HEK293 (cell line): Measurements from ENCODE around the gene LRRC23.
"Not testable (repeated sequence)": the region's sequence is repeated elsewhere in the genome, so short reads cannot be mapped to it uniquely, and the experiment has no call there.

Source experiments
- CTCF ChIA-PET: fragments of 350-600 bp; formaldehyde crosslinking; extraction: SDS; loops from one replicate; lab custom pipeline; 2021; ENCODE audit warnings: antibody characterized with exemption; lab: Yijun Ruan, JAX
- POLR2A ChIA-PET: fragments of 300-600 bp; formaldehyde crosslinking; extraction: SDS; loops from one replicate; lab custom pipeline; 2020; ENCODE audit warnings: antibody characterized with exemption, inconsistent platforms; lab: Yijun Ruan, JAX
- H3K27ac ChIP-seq: fragments of 200-500 bp; sonication (Bioruptor generic); 2 replicates; pipeline ENCODE4 v1.5.1; 2014; ENCODE audit warnings: low read depth, low read length, control low read depth, inconsistent platforms; ENCODE audit errors: extremely low read depth
- H3K36me3 ChIP-seq, 2 experiments: fragments of 200-500 bp in 1 of 2; sonication (Bioruptor generic) in 1 of 2; 1 replicate in 1 of 2; 2 replicates in 1 of 2; pipeline ENCODE4 v1.5.1; 2014 to 2017; ENCODE audit warnings: inconsistent platforms in 2 of 2, low read length in 2 of 2; ENCODE audit not compliant: control insufficient read depth in 2 of 2, insufficient read depth in 1 of 2
- H3K4me1 ChIP-seq: fragments of 200-500 bp; sonication (Bioruptor generic); 2 replicates; pipeline ENCODE4 v1.5.1; 2014; ENCODE audit warnings: mild to moderate bottlenecking, low read length, inconsistent platforms; ENCODE audit not compliant: control insufficient read depth, insufficient read depth
- H3K4me3 ChIP-seq: 2 replicates; pipeline ENCODE4 v1.5.1; 2011; ENCODE audit warnings: low read depth, mild to moderate bottlenecking, control low read depth, low read length, moderate library complexity
- H3K9me3 ChIP-seq: fragments of 200-500 bp; sonication (Bioruptor generic); 2 replicates; pipeline ENCODE4 v1.5.1; 2014; ENCODE audit warnings: low read depth, low read length, inconsistent platforms; ENCODE audit not compliant: control insufficient read depth, insufficient read depth
- KLF1 ChIP-seq: fragments of 450-650 bp; formaldehyde crosslinking; IDR thresholded peaks from 2 replicates; pipeline ENCODE4 v1.5.1; 2016; ENCODE audit warnings: missing biosample characterization, missing genetic modification characterization
- KLF17 ChIP-seq: fragments of 450-650 bp; formaldehyde crosslinking; IDR thresholded peaks from 2 replicates; pipeline ENCODE4 v1.5.1; 2016; ENCODE audit warnings: missing biosample characterization, missing genetic modification characterization
- REPIN1 ChIP-seq: fragments of 450-650 bp; formaldehyde crosslinking; IDR thresholded peaks from 2 replicates; pipeline ENCODE4 v1.5.1; 2017; ENCODE audit warnings: missing biosample characterization, missing genetic modification characterization, low read depth
- TSHZ1 ChIP-seq: fragments of 450-650 bp; formaldehyde crosslinking; IDR thresholded peaks from 2 replicates; pipeline ENCODE4 v1.5.1; 2016; ENCODE audit warnings: missing biosample characterization, missing genetic modification characterization, borderline replicate concordance
- ZEB2 ChIP-seq: fragments of 450-650 bp; formaldehyde crosslinking; IDR thresholded peaks from 2 replicates; pipeline ENCODE4 v1.5.1; 2016; ENCODE audit warnings: missing biosample characterization, missing genetic modification characterization
- ZFP37 ChIP-seq: fragments of 450-650 bp; formaldehyde crosslinking; IDR thresholded peaks from 2 replicates; pipeline ENCODE4 v1.5.1; 2016; ENCODE audit warnings: missing biosample characterization, missing genetic modification characterization
- ZNF133 ChIP-seq: fragments of 450-650 bp; formaldehyde crosslinking; IDR thresholded peaks from 2 replicates; pipeline ENCODE4 v1.5.1; 2016; ENCODE audit warnings: missing biosample characterization, missing genetic modification characterization
- ZNF138 ChIP-seq: fragments of 450-650 bp; formaldehyde crosslinking; IDR thresholded peaks from 2 replicates; pipeline ENCODE4 v1.5.1; 2016; ENCODE audit warnings: missing biosample characterization, missing genetic modification characterization, borderline replicate concordance
- ZNF2 ChIP-seq: fragments of 450-650 bp; formaldehyde crosslinking; IDR thresholded peaks from 2 replicates; pipeline ENCODE4 v1.5.1; 2016; ENCODE audit warnings: missing biosample characterization, missing genetic modification characterization
- ZNF311 ChIP-seq: fragments of 450-650 bp; formaldehyde crosslinking; IDR thresholded peaks from 2 replicates; pipeline ENCODE4 v1.5.1; 2017; ENCODE audit warnings: missing biosample characterization, missing genetic modification characterization, borderline replicate concordance
- ZNF37A ChIP-seq: fragments of 450-650 bp; IDR thresholded peaks from 2 replicates; pipeline ENCODE4 v1.5.1; 2018; ENCODE audit warnings: missing biosample characterization, missing genetic modification characterization
- ZNF391 ChIP-seq: fragments of 450-650 bp; formaldehyde crosslinking; IDR thresholded peaks from 2 replicates; pipeline ENCODE4 v1.5.1; 2016; ENCODE audit warnings: low read depth, missing biosample characterization, missing genetic modification characterization, borderline replicate concordance
- ZNF404 ChIP-seq: fragments of 450-650 bp; formaldehyde crosslinking; IDR thresholded peaks from 2 replicates; pipeline ENCODE4 v1.5.1; 2017; ENCODE audit warnings: missing biosample characterization, missing genetic modification characterization
- ZNF521 ChIP-seq: fragments of 450-650 bp; formaldehyde crosslinking; IDR thresholded peaks from 2 replicates; pipeline ENCODE4 v1.5.1; 2017; ENCODE audit warnings: missing biosample characterization, mild to moderate bottlenecking, missing genetic modification characterization
- ZNF548 ChIP-seq: fragments of 450-650 bp; formaldehyde crosslinking; IDR thresholded peaks from 2 replicates; pipeline ENCODE4 v1.5.1; 2016; ENCODE audit warnings: missing biosample characterization, missing genetic modification characterization
- ZNF555 ChIP-seq: fragments of 450-650 bp; formaldehyde crosslinking; conservative IDR thresholded peaks from 2 replicates; pipeline ENCODE4 v1.5.1; 2017; ENCODE audit warnings: missing biosample characterization, mild to moderate bottlenecking, missing genetic modification characterization, inconsistent platforms
- ZNF558 ChIP-seq: fragments of 450-650 bp; formaldehyde crosslinking; IDR thresholded peaks from 2 replicates; pipeline ENCODE4 v1.5.1; 2016; ENCODE audit warnings: missing biosample characterization, missing genetic modification characterization
- ZNF610 ChIP-seq: fragments of 450-650 bp; formaldehyde crosslinking; IDR thresholded peaks from 2 replicates; pipeline ENCODE4 v1.5.1; 2016; ENCODE audit warnings: missing biosample characterization, missing genetic modification characterization, borderline replicate concordance
- ZNF654 ChIP-seq: fragments of 450-650 bp; formaldehyde crosslinking; IDR thresholded peaks from 2 replicates; pipeline ENCODE4 v1.5.1; 2016; ENCODE audit warnings: low read depth, missing biosample characterization, missing genetic modification characterization
- ZNF664 ChIP-seq: fragments of 450-650 bp; formaldehyde crosslinking; IDR thresholded peaks from 2 replicates; pipeline ENCODE4 v1.5.1; 2016; ENCODE audit warnings: missing biosample characterization, missing genetic modification characterization
- TF ChIP-seq, protein P1 (sequence below): fragments of 450-650 bp; IDR thresholded peaks from 2 replicates; pipeline ENCODE4 v1.5.1; 2018; ENCODE audit warnings: missing biosample characterization, mild to moderate bottlenecking, missing genetic modification characterization

LRRC23 gene

DNA sequence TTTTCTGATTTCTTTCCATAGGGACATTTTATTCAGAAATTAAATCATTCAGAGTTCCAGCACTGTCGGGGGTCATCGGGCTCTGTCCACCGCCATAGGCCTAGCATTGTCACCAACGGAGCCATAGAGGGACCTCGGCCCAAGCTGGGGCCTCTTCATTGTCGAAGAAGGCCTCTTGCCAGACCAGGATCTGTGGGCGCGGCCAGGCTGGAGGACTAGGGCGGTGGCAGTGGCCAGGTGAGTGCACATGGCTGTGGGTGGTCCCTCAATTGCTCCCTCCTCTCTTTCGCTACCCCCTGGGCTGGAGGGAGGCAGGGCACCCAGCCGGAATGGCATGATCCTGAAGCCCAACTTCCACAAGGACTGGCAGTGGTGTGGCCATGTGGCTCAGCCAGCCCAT is 20.9 kb upstream of the LRRC23 start:
- TF ChIP-seq ZFP37 (tag by site-specific recombination) (no peak), ZNF311 (tag by site-specific recombination) (no peak)
- TF ChIP-seq, all 188 proteins: peak for 0
- ChIA-PET CTCF (interaction anchor here (0.6 to 1.9 kb wide), 4 partner anchors 11 to 230 kb away, joined by 3 to 12 read pairs (median 3); partner anchors contain the start of gene SPSB2), POLR2A (interaction anchor here (4.2 kb wide), 1 partner anchor 11 kb away, joined by 23 read pairs; the partner anchor contains the start of gene SPSB2)
- Histone ChIP-seq H3K4me1 (no peaks in the 10 kb centered on the region), H3K27ac (no peak overlapping the region), H3K36me3 (peaks cover 0 to 13% of the 10 kb centered on the region in 2 experiments; a peak in 2 of 3 replicates), H3K9me3 (no peaks in the 10 kb centered on the region), H3K4me3 (no peak overlapping the region)

DNA sequence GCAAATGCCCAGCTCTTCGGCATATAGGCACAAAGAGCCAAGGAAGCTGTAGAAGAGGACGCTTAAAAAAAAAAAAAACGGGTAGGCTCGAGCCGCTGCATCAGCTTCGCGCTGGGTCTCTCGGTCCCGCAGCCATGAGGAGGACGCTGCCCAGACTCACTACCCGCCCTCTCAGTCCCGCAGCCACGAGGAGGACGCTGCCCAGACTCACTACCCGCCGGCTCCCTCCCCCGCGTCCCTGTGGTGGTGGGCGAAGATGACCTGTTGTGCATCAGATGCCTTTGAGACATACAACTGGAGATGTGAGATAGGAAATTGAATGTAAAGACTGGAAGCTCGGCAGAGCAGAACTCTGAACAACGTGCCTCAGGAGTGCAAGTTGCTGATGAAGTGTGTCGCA is 20.1 kb upstream of the LRRC23 start:
- Histone ChIP-seq H3K27ac (no peak overlapping the region), H3K4me3 (no peak overlapping the region), H3K4me1 (no peaks in the 10 kb centered on the region), H3K9me3 (no peaks in the 10 kb centered on the region), H3K36me3 (peaks cover 0 to 13% of the 10 kb centered on the region in 2 experiments; a peak in 2 of 3 replicates)
- POLR2A ChIA-PET, result interaction anchor here (0.7 to 4.2 kb wide), 2 partner anchors 12 to 30 kb away, joined by 3 to 23 read pairs; partner anchors contain the start of gene SPSB2
- CTCF ChIA-PET, result interaction anchor here (0.7 to 1.9 kb wide), 4 partner anchors 12 to 228 kb away, joined by 3 to 12 read pairs (median 6); partner anchors contain the start of gene SPSB2
- TF ChIP-seq ZNF664 (tag by site-specific recombination) (no peak), ZNF555 (tag by site-specific recombination) (no peak), ZNF404 (tag by site-specific recombination) (no peak), ZNF37A (tag by site-specific recombination) (no peak), ZNF521 (no peak), ZNF138 (tag by site-specific recombination) (no peak), ZNF558 (no peak)
- TF ChIP-seq, protein P1, sequence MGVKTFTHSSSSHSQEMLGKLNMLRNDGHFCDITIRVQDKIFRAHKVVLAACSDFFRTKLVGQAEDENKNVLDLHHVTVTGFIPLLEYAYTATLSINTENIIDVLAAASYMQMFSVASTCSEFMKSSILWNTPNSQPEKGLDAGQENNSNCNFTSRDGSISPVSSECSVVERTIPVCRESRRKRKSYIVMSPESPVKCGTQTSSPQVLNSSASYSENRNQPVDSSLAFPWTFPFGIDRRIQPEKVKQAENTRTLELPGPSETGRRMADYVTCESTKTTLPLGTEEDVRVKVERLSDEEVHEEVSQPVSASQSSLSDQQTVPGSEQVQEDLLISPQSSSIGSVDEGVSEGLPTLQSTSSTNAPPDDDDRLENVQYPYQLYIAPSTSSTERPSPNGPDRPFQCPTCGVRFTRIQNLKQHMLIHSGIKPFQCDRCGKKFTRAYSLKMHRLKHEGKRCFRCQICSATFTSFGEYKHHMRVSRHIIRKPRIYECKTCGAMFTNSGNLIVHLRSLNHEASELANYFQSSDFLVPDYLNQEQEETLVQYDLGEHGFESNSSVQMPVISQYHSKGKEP, result no peak

DNA sequence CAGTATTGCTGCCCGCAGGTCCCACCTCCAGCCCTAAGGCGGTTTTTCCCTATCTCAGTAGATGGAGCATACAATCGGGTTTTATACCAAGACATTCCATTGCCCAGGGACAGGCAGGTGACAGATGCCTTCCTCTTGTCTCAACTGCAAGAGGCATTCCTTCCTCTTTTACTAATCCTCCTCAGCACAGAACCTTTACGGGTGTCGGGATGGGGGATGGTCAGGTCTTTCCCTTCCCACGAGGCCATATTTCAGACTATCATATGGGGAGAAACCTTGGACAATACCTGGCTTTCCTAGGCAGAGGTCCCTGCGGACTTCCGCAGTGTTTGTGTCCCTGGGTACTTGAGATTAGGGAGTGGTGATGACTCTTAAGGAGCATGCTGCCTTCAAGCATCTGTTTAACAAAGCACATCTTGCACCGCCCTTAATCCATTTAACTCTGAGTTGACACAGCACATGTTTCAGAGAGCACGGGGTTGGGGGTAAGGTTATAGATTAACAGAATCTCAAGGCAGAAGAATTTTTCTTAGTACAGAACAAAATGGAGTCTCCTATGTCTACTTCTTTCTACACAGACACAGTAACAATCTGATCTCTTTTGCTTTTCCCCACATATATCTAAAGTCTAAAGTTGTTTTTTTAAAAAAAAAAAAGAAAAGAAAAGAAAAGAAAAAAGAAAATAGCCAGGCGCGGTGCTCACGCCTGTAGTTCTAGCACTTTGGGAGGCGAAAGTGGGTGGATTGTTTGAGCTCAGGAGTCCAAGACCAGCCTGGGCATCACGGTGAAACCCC is 18.2 kb upstream of the LRRC23 start:
- peaks cover 0 to 13% of the 10 kb centered on the region in 2 experiments; a peak in 2 of 3 replicates for H3K36me3 ChIP-seq
- ChIA-PET POLR2A (interaction anchor here (0.9 to 1.0 kb wide), 2 partner anchors 13 kb away, joined by 3 read pairs; partner anchors contain the start of gene SPSB2), CTCF (interaction anchor here (1.8 kb wide), 1 partner anchor 14 kb away, joined by 8 read pairs; the partner anchor contains the start of gene SPSB2)
- H3K4me1 ChIP-seq, H3K4me3 ChIP-seq, H3K27ac ChIP-seq, H3K9me3 ChIP-seq: not testable (repeated sequence)
- peak; percentile 38; the same call in 1 of the 2 replicates for TF ChIP-seq KLF1
- TF ChIP-seq, all 188 proteins: peak for 1; not testable (repeated sequence) for 187

- CTCF ChIA-PET, result interaction anchor here (0.7 to 1.8 kb wide), 2 partner anchors 15 kb away, joined by 3 to 8 read pairs; partner anchors contain the start of gene SPSB2
- no peak overlapping the region for H3K27ac ChIP-seq
- H3K4me3 ChIP-seq, result no peak overlapping the region
- no peaks in the 10 kb centered on the region for H3K9me3 ChIP-seq
- H3K4me1 ChIP-seq, result no peaks in the 10 kb centered on the region
- peaks cover 0 to 13% of the 10 kb centered on the region in 2 experiments; a peak in 2 of 3 replicates for H3K36me3 ChIP-seq
- POLR2A ChIA-PET, result interaction anchor here (0.6 to 1.0 kb wide), 3 partner anchors 14 to 471 kb away, joined by 3 read pairs; partner anchors contain the start of gene SPSB2
- no peak for TF ChIP-seq ZNF548 (tag by site-specific recombination)
- TF ChIP-seq ZNF610 (tag by site-specific recombination), result no peak
- no peak for TF ChIP-seq ZNF133 (tag by site-specific recombination)
- TF ChIP-seq ZNF391, result no peak
- TF ChIP-seq KLF17 (tag by site-specific recombination), result no peak
- TF ChIP-seq ZNF654 (tag by site-specific recombination), result no peak
- TF ChIP-seq ZNF2 (tag by site-specific recombination), result no peak
- TF ChIP-seq ZEB2, result no peak
- TF ChIP-seq TSHZ1 (tag by site-specific recombination), result no peak
- no peak for TF ChIP-seq REPIN1
Observed at GRCh38 chr12:6887460-6887859, 17.2 kb upstream of the LRRC23 start.
